H1 (cell line): Measurements from ENCODE around the gene SOCS6. TPM values are rescaled to one million over a fixed set of nuclear protein-coding genes. Genes with fewer than 3 reads are reported as not detected.

Experiments
- BRCA1 ChIP-seq: IDR thresholded peaks from 2 replicates; pipeline ENCODE4 v1.6.1; 2012; ENCODE audit warnings: low read depth, low read length, improper control_type of control experiment
- CBX8 ChIP-seq: fragments of 300-800, 300-1000 bp; sonication (generic); IDR thresholded peaks from 2 replicates; pipeline ENCODE4 v1.7.1; 2016; ENCODE audit warnings: low read depth, low read length, borderline replicate concordance
- CREB1 ChIP-seq: IDR thresholded peaks from 2 replicates; pipeline ENCODE4 v1.6.1; 2012; ENCODE audit warnings: inconsistent platforms
- KDM5A ChIP-seq: fragments of 200-600 bp; IDR thresholded peaks from 2 replicates; pipeline ENCODE4 v1.7.1; 2012; ENCODE audit warnings: mild to moderate bottlenecking, low read length, inconsistent platforms, mixed read lengths
- SP1 ChIP-seq: IDR thresholded peaks from 2 replicates; pipeline ENCODE4 v1.6.1; 2011; ENCODE audit warnings: low read depth, low read length
- polyA plus RNA-seq, 7 experiments: library from polyadenylated mRNA; depleted of rRNA in 3 of 7; stranded (reverse) in 5 of 7; unstranded in 2 of 7; fragments of >200 nt in 5 of 7; fragments of 200-250 nt in 2 of 7; gene quantifications; 1 replicate in 5 of 7; 2 replicates in 1 of 7; 4 replicates in 1 of 7; pipeline versions ENCODE4 v1.2.1 to v1.2.3, GENCODE V29; 2011 to 2013; ENCODE audit warnings: missing spikeins in 2 of 7, mixed read lengths in 2 of 7
- total RNA-seq: library from RNA; stranded (reverse); fragmentation: NEBNext Ultra II Directional; extraction: Animal tissue kit (Norgen Biotek cat#: 25700); gene quantifications from 2 replicates; pipeline ENCODE4 v1.2.1, GENCODE V29; 2021

Gene SOCS6
- total and polyA plus RNA-seq, 2 of the 8 experiments (the other 6 are each of a cell fraction or from before 2014, with no cell fraction given), result 9.1 to 22.9 TPM

DNA sequence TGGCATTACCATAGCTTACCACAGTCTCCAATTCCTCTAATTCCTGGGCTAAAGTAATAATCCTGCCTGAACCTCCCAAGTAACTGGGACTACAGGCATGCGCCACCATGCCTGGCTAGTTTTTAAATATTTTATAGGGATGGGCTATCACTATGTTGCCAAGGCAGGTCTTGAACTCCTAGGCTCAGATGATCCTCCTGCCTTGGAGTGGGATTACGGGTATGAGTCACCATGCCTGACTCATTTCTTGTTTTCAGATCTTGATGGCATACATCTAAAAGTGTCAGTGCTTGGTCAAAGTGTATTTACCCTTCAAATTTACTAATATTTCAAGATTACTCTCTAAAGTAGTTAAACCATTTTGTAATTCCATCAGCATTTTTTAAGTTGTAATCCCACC, 9.4 kb upstream of the SOCS6 start (continued):
- TF ChIP-seq CREB1 (no peak), CBX8 (no peak), BRCA1 (no peak), KDM5A (no peak), SP1 (no peak)
